H9 (cell line): ENCODE measurements around the gene COL8A1. TPM values are rescaled to one million over a fixed set of nuclear protein-coding genes. Genes with fewer than 3 reads are reported as not detected.

Experiments used
- DNase-seq: peaks from one replicate; pipeline ENCODE4 v3.0.0-alpha.2; 2017
- H2AFZ ChIP-seq: one replicate; pipeline ENCODE4 v1.6.1; 2013; ENCODE audit warnings: mild to moderate bottlenecking, low read length, control low read depth, moderate library complexity
- H2AK5ac ChIP-seq: 2 replicates; pipeline ENCODE4 v1.6.1; 2013; ENCODE audit warnings: low read length, control low read depth, mixed read lengths; ENCODE audit not compliant: insufficient read length
- H2BK120ac ChIP-seq: one replicate; pipeline ENCODE4 v1.6.1; 2013; ENCODE audit warnings: low read depth, mild to moderate bottlenecking, low read length, control low read depth, inconsistent platforms; ENCODE audit not compliant: poor library complexity, severe bottlenecking
- H2BK12ac ChIP-seq: 2 replicates; pipeline ENCODE4 v1.6.1; 2013; ENCODE audit warnings: low read length, control low read depth, mixed read lengths, low read depth; ENCODE audit not compliant: insufficient read length
- H2BK15ac ChIP-seq: 2 replicates; pipeline ENCODE4 v1.6.1; 2013; ENCODE audit warnings: low read depth, low read length, control low read depth
- H2BK20ac ChIP-seq: one replicate; pipeline ENCODE4 v1.6.1; 2013; ENCODE audit warnings: low read depth, mild to moderate bottlenecking, low read length, control low read depth, inconsistent platforms; ENCODE audit not compliant: poor library complexity, severe bottlenecking
- H2BK5ac ChIP-seq: 2 replicates; pipeline ENCODE4 v1.6.1; 2013; ENCODE audit warnings: low read length, control low read depth, mixed read lengths; ENCODE audit not compliant: insufficient read length
- H3K14ac ChIP-seq: 2 replicates; pipeline ENCODE4 v1.6.1; 2013; ENCODE audit warnings: low read length, control low read depth; ENCODE audit not compliant: insufficient read depth
- H3K18ac ChIP-seq: 2 replicates; pipeline ENCODE4 v1.6.1; 2013; ENCODE audit warnings: low read depth, mild to moderate bottlenecking, mixed read lengths, low read length, control low read depth; ENCODE audit not compliant: insufficient read length
- H3K23ac ChIP-seq: 2 replicates; pipeline ENCODE4 v1.6.1; 2013; ENCODE audit warnings: low read length, control low read depth, mixed read lengths, low read depth; ENCODE audit not compliant: insufficient read length
- H3K23me2 ChIP-seq: 2 replicates; pipeline ENCODE4 v1.6.1; 2013; ENCODE audit warnings: low read depth, mild to moderate bottlenecking, mixed read lengths, low read length, control low read depth; ENCODE audit not compliant: insufficient read length, poor library complexity, severe bottlenecking
- H3K27ac ChIP-seq: 2 replicates; pipeline ENCODE4 v1.5.1; 2013; ENCODE audit warnings: low read length, control low read depth, mixed read lengths, low read depth; ENCODE audit not compliant: insufficient read length
- H3K27me3 ChIP-seq: 2 replicates; pipeline ENCODE4 v1.6.1; 2013; ENCODE audit warnings: low read length, control low read depth, inconsistent platforms; ENCODE audit not compliant: insufficient read depth
- H3K4ac ChIP-seq: 2 replicates; pipeline ENCODE4 v1.6.1; 2013; ENCODE audit warnings: low read depth, mild to moderate bottlenecking, control low read depth, inconsistent platforms, low read length, moderate library complexity
- H3K4me1 ChIP-seq: 2 replicates; pipeline ENCODE4 v1.6.1; 2013; ENCODE audit warnings: low read length, control low read depth, inconsistent platforms; ENCODE audit not compliant: insufficient read depth
- H3K4me2 ChIP-seq: 2 replicates; pipeline ENCODE4 v1.6.1; 2013; ENCODE audit warnings: low read length, control low read depth, mixed read lengths; ENCODE audit not compliant: insufficient read length, insufficient read depth
- H3K56ac ChIP-seq: 2 replicates; pipeline ENCODE4 v1.6.1; 2013; ENCODE audit warnings: low read depth, mild to moderate bottlenecking, mixed read lengths, low read length, control low read depth; ENCODE audit not compliant: insufficient read length
- H3K79me1 ChIP-seq: 2 replicates; pipeline ENCODE4 v1.6.1; 2013; ENCODE audit warnings: low read depth, mild to moderate bottlenecking, moderate library complexity, low read length, control low read depth, inconsistent platforms; ENCODE audit not compliant: insufficient read depth, poor library complexity, severe bottlenecking
- H3K79me2 ChIP-seq: 2 replicates; pipeline ENCODE4 v1.6.1; 2013; ENCODE audit warnings: low read length, control low read depth, inconsistent platforms; ENCODE audit not compliant: insufficient read depth
- H3K9ac ChIP-seq: 2 replicates; pipeline ENCODE4 v1.6.1; 2013; ENCODE audit warnings: low read length, control low read depth, mixed read lengths; ENCODE audit not compliant: insufficient read length; ENCODE audit errors: extremely low read depth
- H3K9me3 ChIP-seq: one replicate; pipeline ENCODE4 v1.6.1; 2013; ENCODE audit warnings: low read depth, low read length, inconsistent platforms; ENCODE audit not compliant: control insufficient read depth
- H3T11ph ChIP-seq: one replicate; pipeline ENCODE4 v1.6.1; 2013; ENCODE audit warnings: mild to moderate bottlenecking, low read length, control low read depth, inconsistent platforms
- H4K20me1 ChIP-seq: one replicate; pipeline ENCODE4 v1.6.1; 2013; ENCODE audit not compliant: control insufficient read depth, insufficient read length, insufficient read depth
- H4K5ac ChIP-seq: 2 replicates; pipeline ENCODE4 v1.6.1; 2013; ENCODE audit warnings: low read depth, mild to moderate bottlenecking, mixed read lengths, low read length, control low read depth; ENCODE audit not compliant: insufficient read length
- H4K8ac ChIP-seq: replicated peaks from 2 replicates; pipeline ENCODE4 v1.6.1; 2013; ENCODE audit warnings: low read length, control low read depth, mixed read lengths, low read depth; ENCODE audit not compliant: insufficient read length
- H4K91ac ChIP-seq: 2 replicates; pipeline ENCODE4 v1.6.1; 2013; ENCODE audit warnings: low read depth, mild to moderate bottlenecking, moderate library complexity, mixed read lengths, low read length, control low read depth; ENCODE audit not compliant: insufficient read length
- H3K27ac Mint-ChIP-seq, 3 experiments: 2 replicates in 2 of 3; 3 replicates in 1 of 3; pipeline ENCODE4 v1.8.0; 2020 to 2021; ENCODE audit warnings: mixed read lengths in 3 of 3, mild to moderate bottlenecking in 1 of 3, moderate library complexity in 1 of 3
- H3K27me3 Mint-ChIP-seq: 2 replicates; pipeline ENCODE4 v1.8.0; 2021; ENCODE audit warnings: low read depth, mild to moderate bottlenecking, moderate library complexity, mixed read lengths
- H3K36me3 Mint-ChIP-seq, 3 experiments: 2 replicates in 2 of 3; 3 replicates in 1 of 3; pipeline ENCODE4 v1.8.0; 2020 to 2021; ENCODE audit warnings: low read depth in 3 of 3, mixed read lengths in 3 of 3; ENCODE audit not compliant: insufficient read depth in 1 of 3
- H3K4me1 Mint-ChIP-seq, 2 experiments: 2 replicates each; pipeline ENCODE4 v1.8.0; 2020; ENCODE audit warnings: mixed read lengths in 2 of 2
- H3K4me3 Mint-ChIP-seq, 2 experiments: 2 replicates in 1 of 2; 3 replicates in 1 of 2; pipeline ENCODE4 v1.8.0; 2020 to 2021; ENCODE audit warnings: mild to moderate bottlenecking in 2 of 2, mixed read lengths in 2 of 2, moderate library complexity in 1 of 2
- H3K9me3 Mint-ChIP-seq, 2 experiments: 2 replicates in 1 of 2; 3 replicates in 1 of 2; pipeline ENCODE4 v1.8.0; 2020; ENCODE audit warnings: mild to moderate bottlenecking in 2 of 2, mixed read lengths in 2 of 2, moderate library complexity in 1 of 2
- CTCF ChIP-seq: fragments of 200-600 bp; sonication (generic); conservative IDR thresholded peaks from 3 replicates; pipeline ENCODE4 v1.8.0; 2021; ENCODE audit warnings: antibody characterized with exemption, mild to moderate bottlenecking
- WGBS: extraction: QIAGEN DNeasy Blood & Tissue Kit; methylation state at CpG from one replicate; pipeline ENCODE4 v1.1.7; 2013; ENCODE audit warnings: missing lambda C conversion rate, low lambda C conversion rate, mixed read lengths; ENCODE audit not compliant: insufficient read length; ENCODE audit errors: extremely low coverage; 5-methylcytosine and 5-hydroxymethylcytosine counted together
- total RNA-seq: library from RNA; stranded (reverse); gene quantifications from 2 replicates; pipeline ENCODE4 v1.2.1, GENCODE V29; 2021

The COL8A1 gene
- total RNA-seq, 1 experiment from 2014 or later: 0.17 TPM

GRCh38 chr3:99823723-99824711, 185.6 kb downstream of the COL8A1 start:
- H4K20me1 ChIP-seq: no peaks in the 10 kb centered on the region
- no peaks in the 10 kb centered on the region for H3K79me2 ChIP-seq
- H2BK5ac ChIP-seq: no peak overlapping the region
- no peak overlapping the region for H2AK5ac ChIP-seq
- no peak overlapping the region for H3T11ph ChIP-seq
- H3K9me3 Mint-ChIP-seq: no peaks in the 10 kb centered on the region
- DNase-seq: no peak
- H3K4me1 Mint-ChIP-seq: peaks cover 4 to 11% of the 10 kb centered on the region in 2 experiments
- no peak overlapping the region for H4K8ac ChIP-seq
- H3K56ac ChIP-seq: no peak overlapping the region
- H2BK120ac ChIP-seq: no peak overlapping the region
- H3K23ac ChIP-seq: no peak overlapping the region
- H3K9me3 ChIP-seq: no peaks in the 10 kb centered on the region
- H3K4me3 Mint-ChIP-seq: no peak overlapping the region
- no peak overlapping the region for H4K91ac ChIP-seq
- no peak for TF ChIP-seq CTCF
- H3K4ac ChIP-seq: no peak overlapping the region
- no peaks in the 10 kb centered on the region for H3K23me2 ChIP-seq
- H3K27me3 ChIP-seq: no peaks in the 10 kb centered on the region
- no peak overlapping the region for H3K14ac ChIP-seq
- H2BK20ac ChIP-seq: no peak overlapping the region
- H3K27ac Mint-ChIP-seq: peak overlapping the region; percentile 0 to 28 (median 4); a peak in 4 of 7 replicates
- no peaks in the 10 kb centered on the region for H3K4me1 ChIP-seq
- H2BK15ac ChIP-seq: no peak overlapping the region
- H3K36me3 Mint-ChIP-seq: peaks cover 0 to 5% (median 4%) of the 10 kb centered on the region in 3 experiments; a peak in 3 of 7 replicates
- peaks cover 3% of the 10 kb centered on the region for H3K79me1 ChIP-seq
- no peak overlapping the region for H2BK12ac ChIP-seq
- H2AFZ ChIP-seq: no peak overlapping the region
- H3K18ac ChIP-seq: no peak overlapping the region
- WGBS: no CpG with 5 or more reads among the region's 14 CpGs
- no peak overlapping the region for H3K27ac ChIP-seq
- no peak overlapping the region for H3K4me2 ChIP-seq
- H3K9ac ChIP-seq: no peak overlapping the region
- H3K27me3 Mint-ChIP-seq: no peaks in the 10 kb centered on the region
- H4K5ac ChIP-seq: no peak overlapping the region
